Bronchial epithelial cell (primary cell): ENCODE data around the gene GABRA6. TPM values are rescaled to one million over a fixed set of nuclear protein-coding genes. Genes with fewer than 3 reads are reported as not detected.

Experiments
- DNase-seq: peaks from one replicate; pipeline ENCODE4 v3.0.0-alpha.2; 2010; ENCODE audit warnings: low read depth
- FAIRE-seq: peaks from 2 replicates; lab custom pipeline; 2011; peaks lifted over from hg19 to GRCh38; lab: Jason Lieb, UNC
- H3K27me3 ChIP-seq: 2 replicates; pipeline ENCODE4 v1.5.1; 2011; ENCODE audit warnings: low read length; ENCODE audit not compliant: control insufficient read depth, insufficient read depth
- H3K36me3 ChIP-seq: 2 replicates; pipeline ENCODE4 v1.5.1; 2011; ENCODE audit warnings: low read length; ENCODE audit not compliant: control insufficient read depth, insufficient read depth
- H3K4me3 ChIP-seq: 2 replicates; pipeline ENCODE4 v1.5.1; 2011; ENCODE audit warnings: mild to moderate bottlenecking, low read depth, low read length, control low read depth
- CTCF ChIP-seq: IDR thresholded peaks from 2 replicates; pipeline ENCODE4 v1.5.1; 2011; ENCODE audit warnings: mild to moderate bottlenecking, moderate library complexity, low read length, control low read depth, inconsistent platforms; ENCODE audit not compliant: insufficient read depth, severe bottlenecking
- total RNA-seq: library from RNA; depleted of rRNA; stranded (reverse); fragments of >200 nt; gene quantifications from 2 replicates; pipeline ENCODE4 v1.2.1, GENCODE V29; 2014

GABRA6 gene
- total RNA-seq, 1 donor from 2014 or later: not detected

- Histone ChIP-seq H3K36me3 (no peaks in the 10 kb centered on the region), H3K4me3 (no peak overlapping the region), H3K27me3 (no peaks in the 10 kb centered on the region)
- TF ChIP-seq CTCF: no peak
- FAIRE-seq: no peak
- no peak for DNase-seq
Observed at GRCh38 chr5:161719157-161719556, 33.6 kb downstream of the GABRA6 start.

GRCh38 chr5:161720460-161720859 is 34.9 kb downstream of the GABRA6 start:
- Histone ChIP-seq H3K36me3 (no peaks in the 10 kb centered on the region), H3K27me3 (no peaks in the 10 kb centered on the region), H3K4me3 (no peak overlapping the region)
- TF ChIP-seq CTCF: no peak
- FAIRE-seq (no peak), DNase-seq (no peak)

GRCh38 chr5:161734741-161735140 is 49.2 kb downstream of the GABRA6 start:
- H3K27me3 ChIP-seq: no peaks in the 10 kb centered on the region
- H3K36me3 ChIP-seq: no peaks in the 10 kb centered on the region
- no peak overlapping the region for H3K4me3 ChIP-seq
- TF ChIP-seq CTCF: no peak
- FAIRE-seq (no peak), DNase-seq (no peak)

- H3K4me3 ChIP-seq: no peak overlapping the region
- FAIRE-seq (no peak), DNase-seq (no peak)
- TF ChIP-seq CTCF: no peak
- no peaks in the 10 kb centered on the region for H3K27me3 ChIP-seq
- H3K36me3 ChIP-seq: no peaks in the 10 kb centered on the region
Observed at GRCh38 chr5:161740433-161740832, 54.9 kb downstream of the GABRA6 start.

GRCh38 chr5:161744276-161744675 is 58.8 kb downstream of the GABRA6 start:
- H3K4me3 ChIP-seq: no peak overlapping the region
- TF ChIP-seq CTCF: no peak
- DNase-seq: no peak
- H3K27me3 ChIP-seq: no peaks in the 10 kb centered on the region
- H3K36me3 ChIP-seq: no peaks in the 10 kb centered on the region
- FAIRE-seq: no peak

GRCh38 chr5:161745392-161745791 is 59.9 kb downstream of the GABRA6 start:
- DNase-seq (peak; percentile 28), FAIRE-seq (no peak)
- Histone ChIP-seq H3K27me3 (no peaks in the 10 kb centered on the region), H3K4me3 (no peak overlapping the region), H3K36me3 (no peaks in the 10 kb centered on the region)
- no peak for TF ChIP-seq CTCF
